HS-5 (cell line): ENCODE data around the gene CD276.
"Not testable (repeated sequence)": the region's sequence is repeated elsewhere in the genome, so short reads cannot be mapped to it uniquely, and the experiment has no call there.

ENCODE experiments used
- DNase-seq: peaks from one replicate; pipeline ENCODE4 v3.0.0-alpha.2; 2012; ENCODE audit warnings: low read depth

CD276 gene

GRCh38 chr15:73683777-73684580 lies at the start of gene CD276:
Gene CD276 (plus strand): TSS chr15:73684383. CDS start chr15:73699640, 15,257 bp downstream.
- no peak for DNase-seq

- no peak for DNase-seq
These were observed 46.7 kb upstream of the CD276 start for GRCh38 chr15:73637527-73637926.

GRCh38 chr15:73639464-73639863 lies 44.7 kb upstream of the CD276 start:
- not testable (repeated sequence) for DNase-seq

- DNase-seq: no peak
These were observed 36.7 kb upstream of the CD276 start for GRCh38 chr15:73647259-73648013.

GRCh38 chr15:73648014-73648295 lies 36.2 kb upstream of the CD276 start:
- DNase-seq: no peak

- no peak for DNase-seq
These were observed 33.6 kb upstream of the CD276 start for GRCh38 chr15:73650416-73651126.

GRCh38 chr15:73654659-73655058 lies 29.5 kb upstream of the CD276 start:
- DNase-seq: no peak

- no peak for DNase-seq
These were observed 28.5 kb upstream of the CD276 start for GRCh38 chr15:73655724-73656123.

GRCh38 chr15:73658645-73659044 lies 25.5 kb upstream of the CD276 start:
- DNase-seq: no peak

GRCh38 chr15:73660455-73660854 lies 23.7 kb upstream of the CD276 start:
- no peak for DNase-seq

GRCh38 chr15:73674587-73674986 lies 9.6 kb upstream of the CD276 start:
- DNase-seq: no peak

- DNase-seq: no peak
These were observed 7.0 kb upstream of the CD276 start for GRCh38 chr15:73677146-73677607.

- DNase-seq: no peak
These were observed 6.5 kb upstream of the CD276 start for GRCh38 chr15:73677733-73678132.

GRCh38 chr15:73678498-73678897 lies 5.7 kb upstream of the CD276 start:
- DNase-seq: no peak

- no peak for DNase-seq
These were observed 5.0 kb upstream of the CD276 start for GRCh38 chr15:73679180-73679579.

- no peak for DNase-seq
These were observed 4.2 kb upstream of the CD276 start for GRCh38 chr15:73679964-73680363.

- DNase-seq: no peak
These were observed 3.6 kb upstream of the CD276 start for GRCh38 chr15:73680549-73680948.

- no peak for DNase-seq
These were observed 3.1 kb upstream of the CD276 start for GRCh38 chr15:73681063-73681462.

GRCh38 chr15:73681856-73682599 lies 2.2 kb upstream of the CD276 start:
- no peak for DNase-seq

GRCh38 chr15:73682600-73683090 lies 1.5 kb upstream of the CD276 start:
- no peak for DNase-seq

- no peak for DNase-seq
These were observed 866 bp upstream of the CD276 start for GRCh38 chr15:73683257-73683776.
